ENCODE measurements around the gene ING1.

DNA sequence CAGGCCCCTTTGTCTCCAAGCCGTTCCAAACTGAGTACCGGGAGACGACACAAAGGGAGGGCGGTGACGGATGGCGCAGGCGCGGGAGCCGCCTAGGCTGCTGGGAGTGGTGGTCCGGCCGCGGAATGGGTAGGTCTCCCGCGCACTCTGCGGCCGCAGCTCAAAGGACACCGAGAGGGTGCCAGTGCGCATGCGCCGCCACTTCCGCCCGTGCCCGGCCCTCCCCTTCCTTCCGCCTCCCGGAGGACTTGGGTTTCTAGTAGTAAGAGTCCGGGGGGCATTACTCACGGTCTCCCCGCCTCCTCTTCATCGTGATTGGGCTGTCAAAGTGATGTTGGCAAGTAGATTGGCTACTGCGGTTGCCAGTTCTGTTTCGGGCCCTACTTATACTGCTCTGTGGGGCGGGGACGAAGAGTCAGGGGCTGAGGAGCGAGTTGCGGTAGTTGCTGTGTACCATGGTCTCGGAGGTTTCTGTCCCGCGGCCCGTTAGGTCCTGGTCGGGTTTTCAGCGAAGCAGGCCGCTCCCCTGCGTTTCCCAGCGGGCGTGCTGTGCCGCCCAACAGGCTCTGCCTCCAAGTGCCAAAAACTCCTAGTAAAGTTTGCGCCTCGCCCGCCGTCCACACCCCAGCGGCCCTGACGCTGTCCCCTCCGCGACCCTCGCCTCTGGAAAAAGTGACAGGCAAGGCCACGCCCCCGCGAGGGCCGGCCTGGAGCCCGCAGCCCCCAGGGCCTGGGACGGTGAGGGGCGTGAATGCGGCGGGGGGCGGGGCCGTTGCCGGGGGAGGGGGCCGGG, 455 bp upstream of the ING1 start:
- TF ChIP-seq, protein P1, sequence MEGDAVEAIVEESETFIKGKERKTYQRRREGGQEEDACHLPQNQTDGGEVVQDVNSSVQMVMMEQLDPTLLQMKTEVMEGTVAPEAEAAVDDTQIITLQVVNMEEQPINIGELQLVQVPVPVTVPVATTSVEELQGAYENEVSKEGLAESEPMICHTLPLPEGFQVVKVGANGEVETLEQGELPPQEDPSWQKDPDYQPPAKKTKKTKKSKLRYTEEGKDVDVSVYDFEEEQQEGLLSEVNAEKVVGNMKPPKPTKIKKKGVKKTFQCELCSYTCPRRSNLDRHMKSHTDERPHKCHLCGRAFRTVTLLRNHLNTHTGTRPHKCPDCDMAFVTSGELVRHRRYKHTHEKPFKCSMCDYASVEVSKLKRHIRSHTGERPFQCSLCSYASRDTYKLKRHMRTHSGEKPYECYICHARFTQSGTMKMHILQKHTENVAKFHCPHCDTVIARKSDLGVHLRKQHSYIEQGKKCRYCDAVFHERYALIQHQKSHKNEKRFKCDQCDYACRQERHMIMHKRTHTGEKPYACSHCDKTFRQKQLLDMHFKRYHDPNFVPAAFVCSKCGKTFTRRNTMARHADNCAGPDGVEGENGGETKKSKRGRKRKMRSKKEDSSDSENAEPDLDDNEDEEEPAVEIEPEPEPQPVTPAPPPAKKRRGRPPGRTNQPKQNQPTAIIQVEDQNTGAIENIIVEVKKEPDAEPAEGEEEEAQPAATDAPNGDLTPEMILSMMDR (conservative IDR thresholded peaks at IDR 0.05; ENCODE audit: low read depth, low read length) = no peak
- TF ChIP-seq EZH2phosphoT487 (IDR thresholded peaks at IDR 0.05; ENCODE audit: borderline replicate concordance, low read length) = no peak
